SH-SY5Y (cell line): ENCODE measurements around the gene ACE.

ENCODE experiments used
- GATA2 ChIP-seq: IDR thresholded peaks from 2 replicates; pipeline ENCODE4 v1.6.1; 2011; ENCODE audit warnings: mild to moderate bottlenecking, low read depth, low read length
- GATA3 ChIP-seq: IDR thresholded peaks from 2 replicates; pipeline ENCODE4 v1.6.1; 2011; ENCODE audit warnings: low read depth, mild to moderate bottlenecking, low read length, moderate library complexity

DNA sequence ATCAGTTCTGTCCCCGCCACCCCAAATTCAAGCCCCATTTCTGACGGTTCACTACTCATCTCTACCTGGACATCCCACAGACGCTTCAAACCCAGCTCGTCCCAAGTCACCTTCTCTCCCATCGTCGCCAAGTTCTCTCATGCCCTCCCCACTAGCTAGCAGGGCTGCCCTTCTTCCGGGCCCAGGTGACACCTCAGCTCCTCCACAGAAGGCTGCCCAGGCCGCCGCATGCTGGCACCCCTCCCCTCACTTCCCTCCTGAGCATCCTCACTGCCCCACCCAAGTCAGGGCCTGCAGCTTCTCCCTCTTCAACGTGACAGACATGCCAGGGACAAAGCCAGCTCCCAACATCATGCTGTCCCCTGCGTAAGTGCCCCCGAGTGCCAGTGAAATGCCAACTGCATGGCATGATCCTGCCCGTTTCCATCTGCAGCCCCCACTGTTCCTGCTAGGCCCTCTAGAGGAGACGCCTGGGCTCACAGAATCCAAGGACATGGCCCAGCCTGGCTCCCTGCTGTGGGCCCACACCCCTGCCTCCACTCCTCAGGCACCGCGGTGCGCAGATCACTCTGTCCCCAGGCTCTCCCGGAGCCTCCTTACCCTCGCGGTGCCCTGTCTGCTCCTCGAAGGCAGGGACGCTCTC, 36.6 kb upstream of the ACE start:
- TF ChIP-seq GATA3 = no peak
- no peak for TF ChIP-seq GATA2
